C4-2B (cell line): ENCODE measurements around the gene KMO.

ENCODE experiments used
- CTCF ChIP-seq: fragments of 450-650 bp; conservative IDR thresholded peaks from 2 replicates; pipeline ENCODE4 v1.5.1; 2017; ENCODE audit warnings: mild to moderate bottlenecking
- ZFX ChIP-seq: fragments of 450-650 bp; IDR thresholded peaks from 2 replicates; pipeline ENCODE4 v1.6.1; 2017

GRCh38 chr1:241638909-241639622 is 106.9 kb downstream of the KMO start:
- TF ChIP-seq CTCF (no peak), ZFX (no peak)
